GM19328 (cell line): ENCODE data around the gene CCDC187.

ENCODE experiments used
- ATAC-seq: cut with Tn5 transposase; IDR thresholded peaks from one replicate; pipeline ENCODE4 v1.9.1; 2021; ENCODE audit warnings: mild to moderate bottlenecking, moderate library complexity; ENCODE audit not compliant: unreplicated experiment

The CCDC187 gene

DNA sequence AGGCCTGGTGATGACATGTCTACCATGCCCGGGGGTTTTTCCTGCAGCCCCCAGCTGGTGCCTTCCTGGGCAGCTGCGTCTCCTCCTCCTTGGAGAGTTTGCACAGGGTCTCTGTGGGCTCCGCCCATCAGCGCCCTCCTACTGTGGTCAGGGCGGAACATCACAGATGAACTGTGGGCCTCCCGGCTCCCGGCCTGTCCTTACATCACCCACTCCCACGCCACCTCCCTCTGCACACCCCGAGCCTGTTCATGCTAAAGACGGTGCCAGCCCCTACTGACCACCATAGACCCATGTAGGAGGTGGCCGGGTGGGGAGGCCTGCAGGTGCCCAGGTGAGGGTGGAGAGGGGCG is 36.0 kb upstream of the CCDC187 start:
- no peak for ATAC-seq

DNA sequence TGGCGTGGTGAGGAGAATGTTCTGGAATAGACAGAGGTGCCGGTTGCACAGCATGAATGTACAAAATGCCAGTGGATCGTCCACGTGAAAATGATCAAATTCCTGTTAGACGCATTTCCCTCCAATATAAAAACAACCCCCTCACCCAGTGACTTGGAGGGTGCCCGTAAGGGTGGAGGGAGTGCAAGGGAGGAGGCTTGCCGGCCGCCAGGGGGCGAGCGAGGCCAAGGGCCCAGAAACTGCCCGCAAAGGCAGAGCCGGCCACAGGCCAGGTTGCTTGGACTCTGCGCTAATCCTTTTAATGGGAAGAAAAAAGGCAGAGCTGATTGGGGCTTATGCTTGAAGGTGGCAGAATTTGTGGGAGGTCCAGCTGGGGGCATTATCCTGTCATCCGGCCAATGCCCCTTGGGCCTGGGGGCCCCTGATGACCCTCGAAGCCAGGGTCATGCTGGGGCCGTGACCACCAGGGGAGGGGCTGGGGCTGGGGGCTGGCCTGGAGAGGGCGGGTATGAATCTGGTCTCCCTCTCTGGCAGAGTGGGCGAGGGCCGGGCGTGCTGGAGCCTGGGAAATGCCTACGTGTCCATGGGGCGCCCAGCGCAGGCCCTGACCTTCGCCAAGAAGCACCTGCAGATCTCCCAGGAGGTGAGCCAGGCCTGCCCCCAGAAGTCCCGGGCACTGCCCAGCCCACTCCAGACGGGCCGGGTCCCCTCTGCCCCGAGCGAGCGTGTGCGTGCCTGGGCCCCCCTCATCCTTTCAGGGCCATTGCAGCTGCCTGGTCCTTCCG is 35.5 kb upstream of the CCDC187 start:
- no peak for ATAC-seq

DNA sequence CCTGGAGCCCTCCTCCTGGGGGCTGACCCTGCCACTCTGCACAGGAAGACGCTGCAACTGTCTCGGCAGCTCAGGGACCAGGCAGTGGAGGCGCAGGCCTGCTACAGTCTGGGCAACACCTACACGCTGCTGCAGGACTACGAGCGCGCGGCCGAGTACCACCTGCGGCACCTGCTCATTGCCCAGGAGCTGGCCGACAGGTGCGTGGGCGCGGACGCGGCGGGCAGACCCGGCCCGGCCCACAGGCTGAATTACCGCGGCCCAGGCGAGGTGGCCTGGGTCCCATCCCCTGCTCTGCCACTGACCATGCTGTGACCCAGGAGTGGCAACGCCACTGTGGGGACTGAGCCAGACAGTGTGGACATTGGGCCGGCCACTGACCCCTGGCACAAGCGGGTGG is 34.6 kb upstream of the CCDC187 start:
- no peak for ATAC-seq

DNA sequence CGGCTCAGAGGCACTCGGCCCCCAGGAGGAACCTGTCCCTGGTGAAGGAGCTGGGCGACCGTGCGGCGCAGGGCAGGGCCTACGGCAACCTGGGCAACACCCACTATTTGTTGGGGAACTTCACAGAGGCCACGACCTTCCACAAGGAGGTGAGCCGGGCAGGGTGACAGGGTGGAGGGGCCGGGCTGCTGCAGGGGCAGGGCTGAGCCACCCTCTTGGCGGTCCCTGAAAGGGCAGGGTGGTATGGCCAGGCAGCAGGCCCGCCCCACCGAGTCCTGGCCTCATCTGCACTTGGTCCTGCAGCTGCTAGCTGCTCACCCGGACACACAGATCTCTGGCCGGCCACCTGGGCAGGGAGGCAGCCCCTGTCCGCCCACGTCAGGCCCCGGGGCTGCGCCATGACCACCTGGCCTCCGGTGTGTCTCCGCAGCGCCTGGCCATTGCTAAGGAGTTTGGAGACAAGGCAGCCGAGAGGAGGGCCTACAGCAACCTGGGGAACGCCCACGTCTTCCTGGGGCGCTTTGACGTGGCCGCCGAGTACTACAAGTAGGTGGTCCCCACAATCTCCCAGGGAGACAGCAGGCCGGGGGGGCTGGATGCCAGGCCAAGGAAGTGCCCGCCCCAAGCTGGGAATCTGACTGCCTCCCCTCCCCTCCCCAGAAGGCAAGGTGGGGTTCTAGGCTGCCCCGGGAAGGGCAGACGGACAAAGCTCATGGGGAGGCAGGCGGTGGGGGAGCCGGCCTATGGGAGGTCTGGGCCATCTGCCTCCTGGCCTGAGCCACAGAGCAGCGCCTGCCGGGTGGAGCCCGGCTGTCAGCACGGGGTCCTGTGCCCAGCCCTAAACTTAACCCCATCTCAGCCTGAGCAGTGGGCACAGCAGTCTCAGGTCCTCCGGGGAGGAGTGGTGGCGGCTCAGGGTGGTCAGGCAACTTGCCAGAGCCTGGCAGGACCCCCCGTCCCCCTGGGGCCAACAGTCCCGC is 33.8 kb upstream of the CCDC187 start:
- ATAC-seq = no peak

DNA sequence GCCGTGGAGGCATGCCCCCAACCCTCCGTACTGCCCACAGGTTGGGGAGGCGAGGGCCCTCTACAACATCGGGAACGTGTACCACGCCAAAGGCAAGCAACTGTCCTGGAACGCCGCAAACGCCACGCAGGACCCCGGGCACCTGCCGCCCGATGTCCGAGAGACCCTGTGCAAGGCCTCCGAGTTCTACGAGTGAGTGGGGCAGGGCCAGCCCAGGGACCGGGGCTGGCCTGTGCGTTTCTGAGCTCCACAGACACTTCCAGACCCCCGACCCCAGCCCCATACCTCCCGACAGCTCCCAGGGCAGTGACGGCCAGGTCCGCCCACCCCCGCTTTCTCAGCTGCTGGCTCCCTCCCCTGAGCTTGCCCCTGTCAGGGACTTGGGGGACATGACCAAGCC is 33.0 kb upstream of the CCDC187 start:
- ATAC-seq = no peak

DNA sequence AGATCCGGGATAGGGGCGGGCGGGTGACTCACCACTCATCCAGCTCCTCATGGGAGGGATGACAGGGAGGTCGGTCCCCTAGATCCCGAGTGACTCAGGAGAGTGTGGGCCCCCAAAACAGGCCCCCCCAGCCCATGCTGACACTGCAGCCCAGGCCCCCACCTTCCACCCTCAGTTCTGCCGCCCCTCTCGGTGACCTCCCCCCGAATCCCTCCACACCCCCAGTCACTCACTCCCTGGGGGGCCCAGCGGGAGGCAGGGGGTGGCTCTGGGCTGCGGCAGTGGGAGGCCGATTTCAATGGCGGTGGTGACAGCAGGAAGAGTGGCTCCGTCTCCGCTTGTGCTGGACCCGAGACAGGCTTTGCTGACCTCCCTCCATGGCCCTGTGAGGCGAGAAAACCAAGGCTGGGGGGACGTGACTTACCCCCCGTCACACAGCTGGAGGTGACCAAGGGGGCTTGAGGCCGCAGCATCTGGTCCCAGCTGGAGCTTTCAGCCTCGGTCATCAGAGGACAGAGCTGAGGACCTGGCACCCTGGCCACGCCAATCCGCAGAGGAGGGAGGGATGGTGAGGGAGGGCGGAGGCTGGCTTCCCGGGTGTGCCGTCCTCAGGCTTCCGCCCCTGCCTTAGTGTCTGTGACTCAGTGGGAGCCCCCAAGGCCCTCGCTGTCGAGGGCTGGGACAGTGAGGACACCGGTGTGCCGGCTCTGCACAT is 32.4 kb upstream of the CCDC187 start:
- ATAC-seq = no peak

DNA sequence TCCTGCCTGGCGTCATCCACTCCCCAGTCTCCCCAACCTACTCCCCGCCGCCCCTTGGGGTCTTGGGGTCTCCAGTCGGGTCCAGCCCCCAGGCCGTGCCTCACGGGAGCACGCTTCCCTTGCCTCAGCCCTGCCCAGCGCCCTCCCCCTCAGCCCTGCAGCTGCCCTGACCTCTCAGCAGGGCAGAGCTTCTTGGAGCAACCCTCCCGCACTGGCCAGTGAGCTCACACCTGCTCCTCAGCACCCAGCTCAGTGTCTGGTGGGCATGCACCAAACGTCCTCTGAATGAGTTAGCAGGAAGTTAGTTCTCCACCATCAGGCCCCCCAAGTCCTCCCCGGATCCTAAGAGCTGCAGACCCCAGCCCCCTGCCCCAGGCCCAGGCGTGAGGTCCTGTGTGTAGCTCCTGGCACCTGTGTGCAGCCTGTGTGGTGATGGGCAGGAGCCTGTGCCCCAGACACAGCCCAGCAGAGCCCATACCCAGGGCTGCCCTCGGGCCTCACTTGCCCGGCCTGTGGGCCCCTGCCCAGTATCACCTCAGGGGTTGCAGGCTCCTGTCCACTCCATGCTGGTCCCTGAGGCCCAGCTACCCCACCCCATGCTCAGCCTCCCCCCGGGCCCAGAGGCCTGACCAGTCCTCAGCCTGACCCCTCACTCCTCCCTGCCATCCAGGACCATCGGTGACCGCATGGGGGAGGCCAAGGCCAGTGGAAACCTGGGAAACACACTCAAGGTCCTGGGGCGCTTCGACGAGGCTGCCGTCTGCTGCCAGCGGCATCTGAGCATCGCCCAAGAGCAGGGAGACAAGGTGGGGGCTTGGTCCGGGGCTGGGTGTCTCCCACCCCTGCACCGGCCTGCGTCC is 31.6 kb upstream of the CCDC187 start:
- ATAC-seq = no peak

DNA sequence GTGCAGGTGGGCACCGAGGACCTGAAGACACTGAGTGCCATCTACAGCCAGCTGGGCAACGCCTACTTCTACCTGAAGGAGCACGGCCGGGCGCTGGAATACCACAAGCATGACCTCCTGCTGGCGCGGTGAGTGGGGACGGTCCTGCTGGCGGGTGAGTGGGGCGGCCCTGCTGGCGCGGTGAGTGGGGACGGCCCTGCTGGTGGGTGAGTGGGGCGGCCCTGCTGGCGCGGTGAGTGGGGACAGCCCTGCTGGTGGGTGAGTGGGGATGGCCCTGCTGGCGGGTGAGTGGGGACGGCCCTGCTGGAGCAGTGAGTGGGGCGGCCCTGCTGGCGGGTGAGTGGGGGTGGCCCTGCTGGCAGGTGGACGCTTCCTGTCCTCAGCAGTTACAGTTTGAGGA is 30.6 kb upstream of the CCDC187 start:
- ATAC-seq = no peak

DNA sequence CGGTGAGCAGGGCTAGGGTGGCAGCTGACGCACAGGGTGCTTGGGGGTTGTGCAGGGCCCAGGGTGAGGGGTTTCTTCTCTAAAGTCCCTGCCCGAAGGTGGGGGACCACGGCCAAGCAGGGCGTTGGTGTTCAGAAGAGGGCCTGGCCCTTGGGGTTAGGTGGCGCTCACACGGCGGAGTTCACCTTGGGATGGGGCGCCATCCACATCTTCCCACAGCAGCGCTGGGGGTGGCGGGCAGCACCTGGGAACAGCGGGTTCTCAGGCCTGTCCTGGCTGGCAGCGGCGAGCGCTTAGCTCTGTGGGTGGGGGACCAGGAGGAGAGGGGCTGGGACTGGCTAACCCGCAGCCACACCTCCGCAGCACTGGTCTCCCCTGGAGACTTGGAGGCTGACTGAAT is 29.6 kb upstream of the CCDC187 start:
- no peak for ATAC-seq

DNA sequence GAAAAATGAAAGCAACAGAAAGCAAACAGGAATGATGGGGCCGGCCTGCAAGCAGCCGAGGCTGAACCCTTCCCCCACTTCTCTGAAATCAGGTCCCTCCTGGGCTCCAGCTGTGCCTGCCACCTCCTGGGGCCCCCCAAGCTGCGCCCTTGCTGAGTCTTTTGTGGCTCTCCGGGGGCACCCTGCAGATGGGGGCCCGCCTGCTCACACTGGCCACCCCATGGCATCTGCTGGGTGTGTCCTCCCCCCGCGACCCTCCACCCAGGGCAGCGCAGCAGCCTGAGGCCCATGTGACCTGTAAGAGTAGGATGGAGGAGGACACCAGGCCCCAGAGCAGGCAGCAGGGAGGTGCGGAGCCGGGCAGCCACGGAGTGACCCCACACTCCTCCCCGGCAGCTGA is 29.2 kb upstream of the CCDC187 start:
- ATAC-seq = no peak

DNA sequence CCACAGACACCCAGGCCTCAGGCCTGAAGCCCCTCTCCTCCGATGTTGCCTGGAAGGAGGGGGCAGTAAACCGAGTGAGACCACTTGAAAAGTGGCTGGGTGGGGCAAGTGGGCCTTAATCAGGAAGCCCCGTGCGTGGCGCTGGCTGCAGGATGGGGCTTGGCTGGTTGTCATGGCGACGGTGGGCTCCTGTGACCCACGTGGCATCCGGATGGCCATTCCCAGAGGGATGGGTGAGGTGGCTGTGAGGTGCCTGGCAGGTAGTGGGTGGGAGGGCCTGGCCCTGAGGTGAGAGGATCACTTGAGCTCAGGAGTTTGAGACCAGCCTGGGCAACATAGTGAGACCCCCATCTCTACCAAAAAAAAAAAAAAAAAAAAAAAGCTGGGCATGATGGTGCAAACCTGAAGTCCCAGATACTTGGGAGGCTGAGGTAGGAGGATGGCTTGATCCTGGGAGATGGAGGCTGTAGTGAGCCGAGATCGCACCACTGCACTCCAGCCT is 28.6 kb upstream of the CCDC187 start:
- ATAC-seq = no peak

DNA sequence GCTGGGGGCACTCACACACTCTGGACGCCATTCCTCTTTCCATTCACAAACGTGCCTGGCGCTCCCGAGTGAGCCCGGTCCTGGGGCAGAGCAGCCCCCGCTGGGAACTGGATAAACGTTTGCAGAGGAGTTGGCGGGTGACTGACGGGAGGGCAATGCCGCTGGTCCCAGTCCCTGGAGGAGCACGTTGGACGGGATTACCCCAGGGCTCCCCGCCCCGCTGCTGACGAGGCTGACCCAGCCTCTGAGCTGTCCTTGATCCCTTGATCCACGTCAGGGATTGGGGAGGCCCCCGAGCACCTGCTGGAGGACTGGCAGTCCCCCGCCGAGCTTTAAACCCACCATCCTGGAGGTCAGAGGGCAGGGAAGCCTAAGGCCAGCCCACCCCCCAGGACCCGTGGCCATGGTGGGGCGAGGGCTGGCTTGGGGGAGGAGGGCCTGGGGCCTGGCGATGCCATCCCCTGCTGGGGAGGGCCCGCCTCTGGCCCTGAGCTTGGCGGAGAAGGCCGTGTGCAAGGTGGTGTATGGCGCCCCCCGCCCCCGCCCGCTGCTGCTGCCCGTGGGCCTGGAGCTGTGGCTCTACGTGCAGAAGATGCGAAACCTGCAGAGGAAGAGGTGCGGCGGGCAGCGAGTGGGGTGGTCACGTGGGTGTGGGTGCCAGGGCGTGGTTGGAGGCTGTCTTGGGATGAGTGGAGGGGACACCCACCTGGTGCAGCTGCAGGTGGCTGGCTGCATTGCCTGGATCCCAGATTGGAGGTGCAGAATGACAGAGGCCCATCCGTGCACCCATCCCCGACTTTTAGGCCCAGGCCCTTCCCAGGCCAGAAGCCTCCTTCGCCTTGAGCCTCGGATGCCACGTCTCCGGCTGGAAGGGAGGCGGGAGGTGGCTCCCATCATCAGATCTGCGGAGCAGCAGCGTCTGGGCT is 27.9 kb upstream of the CCDC187 start:
- ATAC-seq = no peak

DNA sequence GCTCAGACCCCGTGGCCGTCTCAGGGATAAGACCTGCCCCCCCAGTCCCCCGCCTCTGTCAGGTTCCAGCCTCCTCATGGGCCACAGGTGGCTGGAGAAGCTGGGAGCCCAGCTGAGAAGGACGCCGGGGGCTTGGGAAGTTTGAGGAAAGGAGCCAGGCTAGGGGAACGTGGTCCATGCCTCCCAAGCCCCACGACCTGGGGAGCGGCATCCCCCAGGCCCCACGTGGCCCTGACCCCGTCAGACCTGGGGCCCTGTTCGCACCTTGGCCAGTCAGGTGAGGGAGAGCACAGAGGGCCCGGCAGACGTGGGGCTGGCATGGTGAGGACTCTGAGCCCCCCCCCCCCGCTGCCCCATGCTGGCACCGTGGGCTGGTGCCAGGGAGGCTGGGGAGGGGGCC is 27.1 kb upstream of the CCDC187 start:
- no peak for ATAC-seq

DNA sequence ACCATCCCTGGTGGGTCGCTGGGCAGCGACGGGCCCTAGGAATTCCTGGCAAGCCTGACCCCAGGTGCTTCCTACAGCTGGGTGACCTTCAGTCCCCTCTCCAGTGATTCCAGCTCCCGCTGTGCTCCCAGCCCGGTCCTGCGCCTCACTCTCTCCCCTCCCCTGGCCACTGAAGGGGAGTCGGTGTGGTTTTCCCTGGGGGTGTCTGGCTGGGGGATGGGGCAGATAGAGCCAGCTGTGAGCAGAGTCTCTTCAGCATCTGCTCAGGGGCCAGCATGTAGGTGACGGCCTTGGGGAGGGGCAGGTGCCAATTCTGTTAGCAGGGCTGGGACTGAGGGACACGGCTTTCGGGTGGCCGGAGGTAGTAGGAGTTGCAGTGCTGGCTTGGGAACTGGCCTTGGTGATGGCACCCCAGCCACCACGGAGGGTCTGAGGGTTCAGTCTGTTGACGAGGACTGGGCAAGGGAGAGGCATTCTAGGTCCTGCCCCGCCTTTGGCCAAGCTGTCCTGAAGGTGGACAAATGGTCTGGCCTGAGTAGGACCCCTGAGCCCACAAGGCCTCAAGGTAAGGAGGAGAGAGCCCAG is 26.6 kb upstream of the CCDC187 start:
- no peak for ATAC-seq

DNA sequence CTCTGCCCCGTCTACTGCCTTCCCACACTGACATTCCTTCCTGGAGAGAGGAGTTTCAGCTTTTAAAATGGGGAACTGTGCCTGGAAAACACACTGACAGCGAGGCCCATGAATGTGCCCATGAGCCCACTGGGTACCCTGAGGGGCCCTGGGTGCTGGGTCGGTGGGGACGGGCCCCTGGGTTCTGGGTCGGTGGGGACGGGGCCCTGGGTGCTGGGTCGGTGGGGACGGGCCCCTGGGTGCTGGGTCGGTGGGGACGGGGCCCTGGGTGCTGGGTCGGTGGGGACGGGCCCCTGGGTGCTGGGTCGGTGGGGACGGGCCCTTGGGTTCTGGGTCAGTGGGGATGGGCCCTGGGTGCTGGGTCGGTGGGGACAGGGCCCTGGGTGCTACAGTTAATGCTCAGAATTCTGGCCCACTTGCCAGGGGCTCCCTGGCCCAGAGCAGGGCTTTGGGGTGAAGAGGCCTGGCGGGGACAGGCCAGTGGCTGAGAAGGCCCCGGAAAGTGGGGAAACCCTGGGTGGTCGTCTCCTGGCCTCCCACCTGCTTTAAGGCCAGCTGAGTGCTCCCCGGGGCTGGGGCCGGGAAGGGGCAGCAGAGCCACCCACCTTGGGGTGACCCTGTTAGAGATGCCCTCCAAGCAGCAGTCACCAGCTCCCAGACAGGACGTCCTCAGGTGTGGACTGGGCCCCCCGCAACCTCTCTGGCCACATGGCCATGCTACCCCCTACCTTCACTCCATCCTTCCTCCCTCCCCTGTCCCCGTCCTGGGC is 25.9 kb upstream of the CCDC187 start:
- no peak for ATAC-seq

DNA sequence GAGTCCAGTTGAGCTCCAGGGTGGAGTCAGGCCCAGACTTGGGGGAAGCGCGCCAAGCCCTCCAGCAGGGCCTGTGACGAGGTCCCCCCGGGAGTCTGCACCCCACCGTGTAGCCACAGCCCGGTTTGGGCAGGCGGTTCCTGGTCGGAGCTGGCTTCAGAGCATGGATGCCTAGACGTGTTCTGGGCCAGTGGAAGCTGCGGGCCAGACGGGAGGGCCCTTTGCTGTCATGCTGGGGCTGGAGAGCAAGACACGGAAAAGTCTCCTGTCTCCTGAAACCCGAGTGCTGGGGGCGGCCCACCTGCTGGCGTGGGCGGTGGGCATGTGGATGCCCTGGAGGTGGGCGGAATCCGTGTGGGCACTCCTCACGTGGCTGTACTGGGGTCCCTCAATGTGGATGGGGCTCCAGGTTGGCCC is 25.3 kb upstream of the CCDC187 start:
- no peak for ATAC-seq

DNA sequence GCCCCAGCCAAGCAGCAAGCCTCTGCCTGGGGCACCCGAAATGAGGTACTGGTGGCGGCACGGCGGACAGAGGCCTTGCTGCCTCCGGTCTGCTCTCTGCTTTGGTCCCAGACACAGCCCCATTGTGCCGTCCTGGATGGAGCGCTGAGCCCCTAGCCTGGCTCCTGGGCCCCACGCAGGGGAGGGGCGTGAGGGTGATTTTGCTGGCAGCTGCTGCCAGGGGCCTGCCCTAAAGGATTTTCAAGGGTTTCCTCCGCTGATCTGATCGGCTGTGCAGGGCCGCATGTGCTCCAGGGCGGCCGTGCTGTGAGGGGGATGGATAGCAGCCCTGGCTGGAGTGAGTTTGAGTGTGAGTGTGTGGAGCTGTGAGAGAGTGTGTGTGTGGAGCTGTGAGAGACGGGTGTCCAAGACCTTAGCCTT is 24.7 kb upstream of the CCDC187 start:
- no peak for ATAC-seq

DNA sequence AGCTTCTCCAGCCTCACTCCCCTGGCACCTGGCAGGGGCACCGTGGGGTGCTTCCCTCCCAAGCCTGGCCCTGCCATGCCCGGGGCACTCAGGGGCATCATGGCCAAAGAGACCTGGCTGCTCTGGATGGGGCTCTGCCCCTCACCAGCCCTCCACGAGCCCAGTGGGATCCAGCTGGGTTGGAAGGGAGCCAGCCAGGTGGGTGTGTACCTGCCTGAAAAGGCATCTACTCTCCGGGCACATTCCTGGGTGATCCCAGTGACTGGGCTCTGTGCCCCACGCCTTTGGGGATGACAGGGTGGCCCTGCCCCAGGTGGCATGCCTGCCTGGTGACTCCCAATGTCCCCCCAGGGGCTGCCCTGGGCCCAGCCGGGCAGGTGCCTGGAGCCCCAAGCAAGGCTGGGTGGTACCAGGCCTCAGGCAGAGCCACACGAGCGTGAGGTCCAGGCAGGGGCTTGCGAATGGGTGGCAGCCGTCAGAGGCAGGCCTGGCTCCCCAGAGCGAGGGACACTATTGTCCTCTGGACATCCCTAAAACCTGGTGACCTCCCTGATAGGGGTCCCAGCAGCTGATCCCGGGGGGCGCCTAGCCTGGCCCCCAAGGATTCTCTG is 24.2 kb upstream of the CCDC187 start:
- ATAC-seq = no peak
